ENCODE data around the gene ATP11A.
A peak's percentile ranks its signal among the peaks of the same experiment; 100 is the strongest.

Gene ATP11A

GRCh38 chr13:112710855-112711527 is 21.2 kb downstream of the ATP11A start:
- DNase-seq (ENCODE audit: low read depth) = no peak

DNA sequence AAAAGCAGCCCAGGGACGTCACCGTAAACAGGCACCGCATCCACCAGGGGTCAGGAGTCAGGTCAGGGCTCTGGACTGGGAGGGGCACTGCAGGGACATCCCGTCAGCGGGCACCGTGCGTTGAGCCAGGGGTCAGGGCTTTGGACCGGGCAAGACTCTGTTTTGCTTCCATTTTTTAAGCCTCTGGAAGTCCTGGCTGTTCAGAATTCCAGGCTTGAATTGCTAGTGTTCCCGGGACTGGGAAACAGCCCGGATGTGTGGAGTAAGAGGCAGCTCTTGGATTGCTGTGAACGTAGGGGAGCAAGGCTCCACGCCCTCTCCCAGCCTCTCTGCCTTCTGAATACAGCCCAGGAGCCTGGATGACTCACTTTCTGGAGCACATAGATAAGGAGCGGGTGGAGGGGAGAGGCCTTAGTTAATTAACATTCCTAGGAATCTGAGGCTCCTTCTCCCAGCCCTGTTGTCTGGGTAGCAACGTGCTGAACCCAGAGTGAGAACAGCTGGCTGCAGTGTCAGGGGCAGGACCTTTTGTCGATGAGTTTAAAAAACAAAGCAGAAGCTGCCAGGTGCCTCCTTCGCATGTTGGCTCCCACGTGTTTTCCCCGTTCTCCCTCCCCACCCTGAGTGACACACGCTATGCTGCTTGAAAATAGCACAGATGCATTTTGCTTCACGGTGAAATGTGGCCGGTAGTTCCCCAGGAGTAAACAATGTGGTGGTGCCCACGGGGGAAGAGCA is 21.9 kb downstream of the ATP11A start:
- peak; percentile 71 for DNase-seq (ENCODE audit: low read depth)

- no peak for DNase-seq (ENCODE audit: low read depth)
Measured at GRCh38 chr13:112712451-112713207, 22.8 kb downstream of the ATP11A start.

DNA sequence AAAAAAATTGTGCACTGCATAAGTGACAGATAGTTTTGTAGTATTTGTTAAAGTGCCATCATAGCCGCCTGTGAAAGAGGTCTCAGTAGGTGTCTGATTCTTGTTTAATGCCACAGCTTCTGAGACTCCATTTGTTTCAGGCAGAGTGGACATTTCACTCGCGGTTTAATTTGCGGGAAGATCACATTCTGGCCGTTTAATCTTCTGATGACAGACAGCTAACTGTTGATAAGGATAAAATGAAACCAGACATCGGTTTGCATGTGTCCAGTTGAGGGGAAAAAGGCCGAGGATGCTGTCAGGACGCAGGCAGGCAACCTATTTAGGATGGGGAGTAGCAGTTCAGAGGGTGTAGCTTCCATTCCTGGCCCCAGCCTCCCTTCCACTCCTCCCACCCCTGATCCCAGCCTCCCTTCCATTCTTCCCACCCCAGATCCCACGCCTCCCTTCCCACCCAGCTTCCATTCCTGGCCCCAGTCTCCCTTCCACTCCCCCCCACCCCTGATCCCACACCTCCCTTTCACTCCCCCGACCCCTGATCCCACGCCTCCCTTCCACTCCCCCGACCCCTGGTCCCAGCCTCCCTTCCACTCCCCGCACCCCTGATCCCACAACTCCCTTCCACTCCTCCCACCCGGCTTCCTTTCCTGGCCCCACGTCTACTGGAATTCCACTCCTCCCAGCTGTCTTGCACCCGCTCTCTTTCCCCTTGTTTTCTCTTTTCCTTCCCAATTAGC is 23.8 kb downstream of the ATP11A start:
- no peak for DNase-seq (ENCODE audit: low read depth)

DNA sequence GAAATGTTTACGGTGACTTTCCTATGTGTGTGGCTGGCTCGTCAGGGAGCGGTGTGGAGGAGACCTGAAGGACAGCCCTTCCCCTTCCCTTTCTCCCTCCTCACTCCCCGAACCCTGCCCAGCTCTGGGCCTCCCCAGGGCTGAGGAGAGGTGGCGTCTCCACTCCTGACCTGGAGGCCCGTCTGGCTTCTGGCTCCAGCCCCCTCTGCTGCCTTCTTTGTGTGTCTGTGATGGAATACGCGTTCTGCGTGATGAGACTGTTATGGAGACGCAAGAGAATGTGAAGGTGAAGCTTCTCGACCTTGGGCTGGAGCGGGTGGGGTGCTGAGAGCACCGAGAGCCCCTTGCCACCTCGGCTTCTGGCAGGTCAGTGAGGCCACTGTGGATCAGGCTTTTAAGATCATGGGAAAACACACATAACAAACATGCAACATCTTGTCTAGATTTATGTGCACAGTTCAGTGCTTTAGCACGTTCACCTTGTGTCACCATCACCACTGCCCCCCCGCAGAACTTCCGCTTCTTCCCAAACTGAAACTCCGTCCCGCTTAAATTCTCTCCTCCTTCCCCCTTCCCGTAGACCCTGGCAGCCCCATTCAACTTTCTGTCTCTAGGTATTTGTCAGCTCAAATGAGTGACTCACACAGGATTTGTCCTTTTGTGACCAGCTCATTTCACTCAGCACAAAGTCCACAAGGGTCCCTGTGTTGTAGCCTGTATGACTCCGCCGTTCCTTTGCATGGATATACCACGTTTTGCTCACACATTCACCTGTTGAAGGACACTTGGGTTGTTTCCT is 24.7 kb downstream of the ATP11A start:
- DNase-seq (ENCODE audit: low read depth) = no peak

- no peak for DNase-seq (ENCODE audit: low read depth)
Measured at GRCh38 chr13:112715210-112715609, 25.4 kb downstream of the ATP11A start.

GRCh38 chr13:112715715-112716460 is 26.1 kb downstream of the ATP11A start:
- no peak for DNase-seq (ENCODE audit: low read depth)

DNA sequence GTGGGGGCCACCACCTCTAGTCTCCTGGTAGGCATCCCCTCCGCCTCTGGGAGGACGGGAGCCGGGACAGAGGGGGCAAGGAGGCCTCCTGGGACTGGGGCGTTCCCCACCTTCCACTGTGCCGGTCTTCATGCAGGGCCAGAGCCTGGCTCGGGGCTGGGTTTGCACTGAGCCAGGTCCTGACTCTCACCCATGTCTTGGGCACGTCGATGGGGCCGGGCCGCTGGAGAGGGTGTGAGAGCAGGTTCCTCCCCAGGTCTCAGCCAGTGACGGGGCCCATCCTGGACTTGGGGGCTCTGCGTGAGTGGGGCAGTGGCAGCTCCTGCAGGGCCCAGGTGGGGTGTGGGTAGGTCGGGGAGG is 26.6 kb downstream of the ATP11A start:
- DNase-seq (ENCODE audit: low read depth) = no peak

DNA sequence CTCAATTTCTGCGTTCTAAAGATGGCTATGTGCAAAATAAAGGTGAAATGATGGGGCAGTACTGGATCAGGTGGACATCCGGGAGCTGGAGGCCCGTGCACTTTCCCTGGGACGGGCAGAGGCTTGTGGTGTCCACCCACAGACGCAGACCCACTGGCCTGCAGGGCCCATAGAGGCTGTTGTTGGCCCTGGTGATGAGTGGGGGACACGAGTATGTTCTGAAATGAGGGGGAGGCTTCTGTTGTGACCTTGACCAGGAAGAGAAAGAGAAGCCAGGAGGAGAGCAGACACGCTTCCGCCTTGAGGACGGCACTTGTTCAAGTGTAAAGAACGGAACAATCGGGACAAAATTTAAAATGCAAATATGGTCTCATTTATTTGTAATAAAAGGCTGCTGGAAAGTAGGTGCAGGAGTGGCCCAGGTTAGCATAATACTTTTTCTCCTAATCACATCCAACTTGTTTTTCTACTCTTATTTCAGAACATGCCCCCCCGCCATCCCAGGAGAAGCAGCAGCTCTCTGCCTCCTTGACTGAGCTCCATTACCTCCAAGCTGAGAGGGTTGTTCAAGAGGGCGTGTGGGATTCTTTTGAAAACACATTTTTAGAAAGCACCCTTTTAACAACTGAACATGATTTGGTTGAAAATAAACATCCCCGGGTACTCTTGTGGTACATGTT is 27.1 kb downstream of the ATP11A start:
- no peak for DNase-seq (ENCODE audit: low read depth)

GRCh38 chr13:112718318-112718717 is 28.5 kb downstream of the ATP11A start:
- DNase-seq (ENCODE audit: low read depth) = no peak

- DNase-seq (ENCODE audit: low read depth) = no peak
Measured at GRCh38 chr13:112719016-112719415, 29.2 kb downstream of the ATP11A start.

GRCh38 chr13:112719556-112719955 is 29.7 kb downstream of the ATP11A start:
- no peak for DNase-seq (ENCODE audit: low read depth)

DNA sequence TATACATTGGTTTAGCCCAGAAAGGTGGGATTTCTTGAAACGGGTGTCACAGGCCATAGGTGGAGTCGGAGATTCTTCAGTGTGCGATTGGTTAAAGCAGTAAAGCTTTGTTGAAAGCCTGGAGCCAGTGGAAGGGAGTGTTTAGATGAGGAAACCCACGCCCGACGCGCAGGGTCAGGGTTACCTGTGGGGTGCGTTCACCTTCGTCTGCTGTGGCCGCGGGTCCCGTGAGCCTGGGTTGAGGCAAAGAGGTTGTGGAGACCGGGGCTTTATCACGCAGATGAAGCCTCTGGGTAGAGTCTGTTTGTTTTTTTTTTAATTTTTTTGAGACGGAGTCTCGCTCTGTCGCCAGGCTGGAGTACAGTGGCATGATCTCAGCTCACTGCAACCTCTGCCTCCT is 30.4 kb downstream of the ATP11A start:
- no peak for DNase-seq (ENCODE audit: low read depth)

GRCh38 chr13:112720814-112721197 is 31.0 kb downstream of the ATP11A start:
- no peak for DNase-seq (ENCODE audit: low read depth)

GRCh38 chr13:112721198-112722104 is 31.6 kb downstream of the ATP11A start:
- no peak for DNase-seq (ENCODE audit: low read depth)

- DNase-seq (ENCODE audit: low read depth) = peak; percentile 33
Measured at GRCh38 chr13:112722433-112723263, 32.8 kb downstream of the ATP11A start.

DNA sequence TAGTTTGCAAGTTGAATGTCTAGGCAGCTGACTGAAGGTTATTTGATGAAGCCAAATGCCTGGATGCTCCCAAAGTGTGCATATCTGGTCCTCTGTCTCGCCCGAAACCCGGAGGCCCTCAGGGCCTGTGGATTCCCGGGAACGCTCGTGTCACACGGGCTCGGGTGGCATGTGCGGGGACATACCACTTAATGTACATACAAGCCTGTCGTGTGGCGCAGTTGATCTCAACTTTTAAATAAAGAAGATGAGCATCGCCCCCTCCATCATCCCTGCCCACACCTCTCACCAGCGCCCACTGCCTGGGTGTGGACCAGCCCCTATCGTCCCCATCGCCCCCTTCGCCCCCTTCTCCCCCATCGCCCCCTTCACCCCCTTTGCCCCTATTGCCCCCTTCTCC is 33.9 kb downstream of the ATP11A start:
- DNase-seq (ENCODE audit: low read depth) = no peak

DNA sequence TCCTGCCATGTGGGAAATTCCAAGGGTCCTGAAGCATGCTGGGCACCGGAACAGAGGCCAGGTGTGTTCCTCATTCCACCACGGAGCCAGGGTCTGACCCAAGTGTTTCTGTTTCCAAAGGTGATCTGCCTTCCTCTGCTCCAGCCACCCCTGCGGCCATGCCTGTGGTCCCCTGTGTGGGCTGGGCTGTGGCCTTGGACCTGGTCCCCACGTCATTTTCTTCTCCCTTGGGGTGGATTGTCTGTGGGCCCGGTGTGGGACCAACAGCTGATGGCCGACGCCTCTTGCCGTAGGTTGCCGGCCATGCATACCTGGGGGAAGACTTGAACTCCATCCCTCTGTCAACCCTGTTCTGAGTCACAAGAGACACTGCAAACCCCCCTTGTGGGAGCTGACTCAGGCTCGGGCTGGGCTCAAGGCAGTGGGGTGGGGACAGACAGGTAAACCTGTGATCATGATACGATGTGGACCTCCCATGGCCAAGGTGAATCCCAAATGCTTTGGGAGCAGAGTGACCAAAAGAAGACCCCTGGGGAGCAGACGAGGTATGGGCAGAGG is 35.0 kb downstream of the ATP11A start:
- no peak for DNase-seq (ENCODE audit: low read depth)
